ENCODE results near the gene CCR8. TPM values are rescaled to one million over a fixed set of nuclear protein-coding genes. Genes with fewer than 3 reads are reported as not detected.

CCR8 gene
- total RNA-seq, 2 donors from 2014 or later, result not detected

DNA sequence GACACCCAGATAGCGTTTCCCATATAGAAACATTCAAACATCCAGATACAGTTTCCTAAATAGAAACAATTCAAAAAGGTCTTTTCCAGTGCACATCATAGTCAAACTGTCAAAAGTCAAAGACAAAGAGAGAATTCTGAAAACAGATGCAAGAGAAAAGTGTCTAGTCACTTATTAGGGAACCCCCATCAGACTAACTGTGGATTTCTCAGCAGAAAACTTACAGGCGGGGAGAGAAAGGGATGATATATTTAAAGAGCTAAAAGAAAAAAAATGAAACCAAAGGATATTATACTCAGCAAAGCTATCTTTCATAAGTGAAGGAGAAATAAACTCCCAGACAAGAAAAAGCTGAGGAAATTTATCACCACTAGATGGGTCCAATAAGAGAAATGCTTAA, 27.3 kb upstream of the CCR8 start:
- ATAC-seq (no peak), DNase-seq (no peak)
- TF ChIP-seq, protein P1, sequence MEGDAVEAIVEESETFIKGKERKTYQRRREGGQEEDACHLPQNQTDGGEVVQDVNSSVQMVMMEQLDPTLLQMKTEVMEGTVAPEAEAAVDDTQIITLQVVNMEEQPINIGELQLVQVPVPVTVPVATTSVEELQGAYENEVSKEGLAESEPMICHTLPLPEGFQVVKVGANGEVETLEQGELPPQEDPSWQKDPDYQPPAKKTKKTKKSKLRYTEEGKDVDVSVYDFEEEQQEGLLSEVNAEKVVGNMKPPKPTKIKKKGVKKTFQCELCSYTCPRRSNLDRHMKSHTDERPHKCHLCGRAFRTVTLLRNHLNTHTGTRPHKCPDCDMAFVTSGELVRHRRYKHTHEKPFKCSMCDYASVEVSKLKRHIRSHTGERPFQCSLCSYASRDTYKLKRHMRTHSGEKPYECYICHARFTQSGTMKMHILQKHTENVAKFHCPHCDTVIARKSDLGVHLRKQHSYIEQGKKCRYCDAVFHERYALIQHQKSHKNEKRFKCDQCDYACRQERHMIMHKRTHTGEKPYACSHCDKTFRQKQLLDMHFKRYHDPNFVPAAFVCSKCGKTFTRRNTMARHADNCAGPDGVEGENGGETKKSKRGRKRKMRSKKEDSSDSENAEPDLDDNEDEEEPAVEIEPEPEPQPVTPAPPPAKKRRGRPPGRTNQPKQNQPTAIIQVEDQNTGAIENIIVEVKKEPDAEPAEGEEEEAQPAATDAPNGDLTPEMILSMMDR (IDR thresholded peaks at IDR 0.05), result no peak
- TF ChIP-seq POLR2A (IDR thresholded peaks at IDR 0.05), result no peak
- Histone ChIP-seq H3K27me3 (no peaks in the 10 kb centered on the region), H3K9me3 (no peaks in the 10 kb centered on the region), H3K4me1 (no peaks in the 10 kb centered on the region), H3K4me3 (no peak overlapping the region), H3K27ac (no peak overlapping the region), H3K36me3 (replicated peaks in 1 of 2; ENCODE audit: insufficient read depth in 1 of 2, low read depth in 2 of 2) (no peaks in the 10 kb centered on the region)
- intact Hi-C loops (cut with DNase I), result no loop called here
- WGBS, 2 donors, result 86 to 100% methylated on average over 2 of the region's 2 CpGs

DNA sequence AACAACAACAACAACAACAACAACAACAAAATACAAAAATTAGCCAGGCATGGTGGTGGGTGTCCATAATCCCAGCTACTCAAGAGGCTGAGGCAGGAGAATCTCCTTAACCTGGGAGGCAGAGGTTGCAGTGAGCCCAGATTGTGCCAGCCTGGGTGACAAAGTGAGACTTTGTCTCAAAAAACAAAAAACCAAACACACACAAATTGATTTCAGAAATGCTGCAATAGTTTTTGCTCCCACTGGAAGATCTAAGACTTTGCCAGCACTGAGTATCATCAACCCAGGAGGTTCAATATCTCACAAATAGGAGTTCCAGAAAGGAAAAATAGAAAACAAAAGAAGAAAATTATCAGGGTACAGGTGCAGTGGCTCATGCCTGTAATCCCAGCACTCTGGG, 16.2 kb upstream of the CCR8 start:
- H3K4me3 ChIP-seq, result no peak overlapping the region
- H3K4me1 ChIP-seq, result peaks cover 12% of the 10 kb centered on the region
- H3K36me3 ChIP-seq (replicated peaks in 1 of 2; ENCODE audit: insufficient read depth in 1 of 2, low read depth in 2 of 2), result no peaks in the 10 kb centered on the region
- intact Hi-C loops (cut with DNase I), result no loop called here
- DNase-seq, result no peak
- TF ChIP-seq, protein P1 (IDR thresholded peaks at IDR 0.05), result no peak
- no peak for TF ChIP-seq POLR2A (IDR thresholded peaks at IDR 0.05)
- no peak for ATAC-seq
- no peaks in the 10 kb centered on the region for H3K9me3 ChIP-seq
- H3K27me3 ChIP-seq, result no peaks in the 10 kb centered on the region
- H3K27ac ChIP-seq, result no peak overlapping the region

DNA sequence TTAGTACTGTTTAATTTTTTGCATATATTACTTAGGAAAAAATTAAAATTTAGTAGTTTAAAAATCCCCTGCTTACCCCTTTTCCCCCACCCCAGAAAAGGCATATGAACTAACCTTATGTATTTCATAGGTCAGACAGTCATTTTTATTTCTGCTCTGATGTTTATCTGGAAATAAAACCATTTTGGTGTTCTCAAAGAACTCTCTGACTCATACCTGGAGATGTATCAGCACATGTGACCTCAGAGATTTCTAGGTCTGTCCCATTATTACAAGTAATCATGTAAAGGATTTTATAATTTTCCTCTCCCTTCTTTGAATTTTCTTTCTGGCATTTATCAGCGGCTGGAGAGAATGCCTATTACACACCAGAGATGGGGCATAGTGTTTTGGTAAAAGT, 14.1 kb upstream of the CCR8 start:
- Histone ChIP-seq H3K27me3 (no peaks in the 10 kb centered on the region), H3K9me3 (no peaks in the 10 kb centered on the region), H3K4me1 (peaks cover 12% of the 10 kb centered on the region), H3K36me3 (replicated peaks in 1 of 2; ENCODE audit: insufficient read depth in 1 of 2, low read depth in 2 of 2) (no peaks in the 10 kb centered on the region), H3K4me3 (no peak overlapping the region), H3K27ac (no peak overlapping the region)
- 86 to 92% methylated on average over 1 of the region's 1 CpG for WGBS, 2 donors
- intact Hi-C loops (cut with DNase I), result no loop called here
- ATAC-seq (no peak), DNase-seq (no peak)
- no peak for TF ChIP-seq POLR2A (IDR thresholded peaks at IDR 0.05)
- TF ChIP-seq, protein P1 (IDR thresholded peaks at IDR 0.05), result no peak

DNA sequence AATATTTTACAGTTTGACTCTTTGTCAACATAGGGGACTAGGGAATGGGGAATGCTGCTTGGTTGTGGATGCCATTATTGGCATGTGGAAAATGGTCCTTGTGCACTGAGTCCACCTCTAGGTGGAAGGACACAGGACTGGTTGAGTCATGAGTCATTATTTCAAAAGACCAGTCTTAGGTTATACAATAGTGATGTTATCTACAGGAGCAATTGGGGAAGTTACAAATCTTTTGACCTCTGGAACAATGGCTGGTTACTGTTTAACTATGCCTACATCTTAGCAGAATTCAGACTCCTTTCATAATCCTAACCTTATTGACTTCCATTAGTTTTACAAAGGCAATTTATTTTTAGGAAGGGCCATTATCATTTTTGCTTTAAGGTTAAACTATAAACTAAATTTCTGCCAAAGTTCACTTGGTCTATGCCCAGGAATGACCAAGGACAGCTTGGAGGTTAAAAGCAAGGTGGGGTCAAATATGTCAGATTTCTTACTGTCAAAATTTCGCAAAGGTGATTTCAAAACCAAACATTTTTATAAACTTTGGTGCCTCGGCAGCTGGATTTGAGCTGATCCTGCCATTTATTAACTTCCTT, 11.8 kb upstream of the CCR8 start:
- intact Hi-C loops (cut with DNase I), result no loop called here
- H3K9me3 ChIP-seq, result no peaks in the 10 kb centered on the region
- ATAC-seq (peak; percentile 86), DNase-seq (peak in 1 of 4 donors; percentile 12)
- 19 to 33% methylated on average over 2 of the region's 2 CpGs for WGBS, 2 donors
- H3K27me3 ChIP-seq, result no peaks in the 10 kb centered on the region
- H3K36me3 ChIP-seq (replicated peaks in 1 of 2; ENCODE audit: insufficient read depth in 1 of 2, low read depth in 2 of 2), result no peaks in the 10 kb centered on the region
- no peak for TF ChIP-seq POLR2A (IDR thresholded peaks at IDR 0.05)
- TF ChIP-seq, protein P1 (IDR thresholded peaks at IDR 0.05), result peak in 2 of 7 experiments; percentile 10
- H3K4me3 ChIP-seq, result no peak overlapping the region
- peak overlapping the region in 1 of 4 donors; percentile 38 for H3K27ac ChIP-seq
- peaks cover 12% of the 10 kb centered on the region for H3K4me1 ChIP-seq

DNA sequence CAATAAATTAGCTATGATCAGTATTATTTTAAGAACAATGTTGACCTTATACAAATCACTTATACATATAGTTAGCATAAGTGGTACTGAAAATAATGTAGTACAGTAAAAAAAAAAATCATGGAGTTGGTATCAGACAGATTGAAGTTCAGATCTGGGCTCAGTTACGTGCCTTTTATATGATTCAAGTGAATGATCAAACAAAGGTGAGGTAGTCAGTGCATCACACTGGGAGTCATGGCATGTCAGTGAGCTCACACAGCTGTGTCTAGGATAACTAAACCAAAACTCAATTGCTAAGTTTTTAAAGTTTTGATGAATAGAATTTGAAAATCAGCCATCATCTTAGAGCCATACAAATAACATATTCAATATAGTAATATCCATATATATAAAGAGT, 11.2 kb upstream of the CCR8 start:
- Histone ChIP-seq H3K4me1 (peaks cover 12% of the 10 kb centered on the region), H3K4me3 (no peak overlapping the region), H3K27ac (no peak overlapping the region), H3K36me3 (replicated peaks in 1 of 2; ENCODE audit: insufficient read depth in 1 of 2, low read depth in 2 of 2) (no peaks in the 10 kb centered on the region), H3K27me3 (no peaks in the 10 kb centered on the region), H3K9me3 (no peaks in the 10 kb centered on the region)
- intact Hi-C loops (cut with DNase I), result no loop called here
- 86 to 90% methylated on average over 1 of the region's 1 CpG for WGBS, 2 donors
- ATAC-seq, result no peak
- TF ChIP-seq, protein P1 (IDR thresholded peaks at IDR 0.05), result no peak
- no peak for TF ChIP-seq POLR2A (IDR thresholded peaks at IDR 0.05)
- DNase-seq, result no peak
